HCT116 (cell line): ENCODE results near the gene CELSR3.

ENCODE experiments used
- ATF3 ChIP-seq: IDR thresholded peaks from 2 replicates; pipeline ENCODE4 v1.6.1; 2012
- CTCF ChIP-seq, 3 experiments: fragments of 200-600 bp in 1 of 3; sonication (generic) in 1 of 3; IDR thresholded peaks in 2 of 3; conservative IDR thresholded peaks in 1 of 3; 2 replicates each; pipeline ENCODE4 v1.5.1; 2012 to 2017; ENCODE audit warnings: low read depth in 2 of 3, low read length in 2 of 3, antibody characterized with exemption in 1 of 3, borderline replicate concordance in 1 of 3, control low read depth in 1 of 3, mild to moderate bottlenecking in 1 of 3, mixed read lengths in 1 of 3, mixed run types in 1 of 3, moderate library complexity in 1 of 3; ENCODE audit not compliant: insufficient read depth in 1 of 3
- EZH2phosphoT487 ChIP-seq: fragments of 200-600 bp; IDR thresholded peaks from 2 replicates; pipeline ENCODE4 v1.6.1; 2018; ENCODE audit warnings: antibody characterized with exemption, borderline replicate concordance

DNA sequence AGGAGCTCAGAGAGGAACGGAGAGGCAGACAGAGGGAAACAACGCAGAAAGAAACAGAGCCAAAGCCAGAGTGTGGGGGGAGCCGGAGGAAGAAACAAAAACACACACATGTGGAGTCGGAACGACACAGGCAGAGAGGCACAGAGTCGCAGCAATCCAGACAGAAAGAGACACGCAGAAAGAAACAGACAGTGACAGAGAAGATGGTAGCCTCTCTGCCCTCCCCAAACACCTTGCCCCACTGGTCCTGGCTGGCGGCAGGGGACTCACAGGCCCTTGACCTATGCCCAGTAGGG, 21.3 kb upstream of the CELSR3 start:
- TF ChIP-seq EZH2phosphoT487 = no peak
- no peak for TF ChIP-seq CTCF (IDR thresholded peaks at IDR 0.05 in 2 of 3, conservative IDR thresholded peaks at IDR 0.05 in 1 of 3; ENCODE audit: borderline replicate concordance in 1 of 3, insufficient read depth in 1 of 3, low read depth in 2 of 3, low read length in 2 of 3)
- no peak for TF ChIP-seq ATF3
